HS-27A (cell line): ENCODE measurements around the gene ACVR1B.

Experiments
- DNase-seq: peaks from one replicate; pipeline ENCODE4 v3.0.0-alpha.2; 2012; ENCODE audit warnings: low read depth, missing footprints

The ACVR1B gene

GRCh38 chr12:51951199-51951842, at the start of gene ACVR1B:
Gene ACVR1B (plus strand): TSS chr12:51951699. CDS start chr12:51951744, 45 bp downstream.
- peak; percentile 56 for DNase-seq

GRCh38 chr12:51901881-51902280, 49.6 kb upstream of the ACVR1B start:
- DNase-seq, result no peak

DNA sequence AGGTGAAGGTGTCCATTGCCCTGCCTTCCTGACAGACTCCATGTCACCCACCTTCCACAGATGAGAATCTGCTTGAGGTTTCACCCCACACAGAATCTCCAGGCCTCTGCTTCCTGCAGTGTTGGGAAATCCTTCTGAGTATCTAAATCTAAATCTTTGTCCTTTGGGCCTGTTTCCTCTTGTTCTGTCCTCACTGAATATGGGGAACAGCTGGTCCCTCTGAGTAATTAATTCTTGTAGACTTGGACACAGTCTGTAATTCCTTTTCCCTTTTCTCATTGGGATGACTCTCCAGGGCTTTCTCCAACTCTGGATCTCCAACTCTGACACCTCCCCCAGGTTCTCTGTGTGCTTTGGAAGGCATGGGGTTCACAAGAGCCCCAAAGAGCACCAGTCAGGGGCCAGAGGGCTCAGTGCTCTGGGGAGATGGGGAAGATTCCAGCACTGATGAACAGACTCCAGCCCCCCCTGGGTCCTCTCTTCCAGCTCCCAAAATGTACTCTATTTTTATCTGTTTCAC, 46.5 kb upstream of the ACVR1B start:
- DNase-seq, result no peak

GRCh38 chr12:51905471-51906429, 45.7 kb upstream of the ACVR1B start:
- no peak for DNase-seq

- no peak for DNase-seq
Measured at GRCh38 chr12:51906430-51907082, 44.9 kb upstream of the ACVR1B start.

- no peak for DNase-seq
Measured at GRCh38 chr12:51907083-51907855, 44.2 kb upstream of the ACVR1B start, which contains the start of gene ACVRL1. Gene ACVRL1 (plus strand): TSS chr12:51907504. CDS start chr12:51912475, 4,971 bp downstream.

GRCh38 chr12:51907856-51908425, 43.6 kb upstream of the ACVR1B start:
- DNase-seq, result no peak

GRCh38 chr12:51908876-51909592, 42.5 kb upstream of the ACVR1B start:
- DNase-seq, result no peak

GRCh38 chr12:51910168-51910567, 41.3 kb upstream of the ACVR1B start:
- DNase-seq, result no peak

DNA sequence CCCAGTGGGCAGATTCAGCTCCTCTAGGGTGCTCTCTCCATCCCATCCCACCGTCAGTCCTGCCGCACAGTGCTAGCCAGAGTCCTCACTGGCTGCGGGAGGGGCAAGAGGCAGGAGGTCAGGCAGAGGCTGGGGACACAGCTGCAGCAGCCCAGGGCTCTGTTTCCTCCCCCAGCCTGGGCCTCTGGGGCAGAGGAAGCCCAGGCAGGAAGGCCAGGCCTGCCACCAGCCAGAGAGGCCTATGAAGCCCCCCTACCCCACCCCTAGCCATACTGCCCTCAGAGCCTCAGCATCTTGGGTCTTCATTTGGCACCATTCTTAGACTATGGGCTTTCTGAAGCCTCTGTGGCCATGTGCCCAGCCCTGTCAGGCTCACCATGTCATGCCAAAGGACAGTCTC, 40.8 kb upstream of the ACVR1B start:
- no peak for DNase-seq

DNA sequence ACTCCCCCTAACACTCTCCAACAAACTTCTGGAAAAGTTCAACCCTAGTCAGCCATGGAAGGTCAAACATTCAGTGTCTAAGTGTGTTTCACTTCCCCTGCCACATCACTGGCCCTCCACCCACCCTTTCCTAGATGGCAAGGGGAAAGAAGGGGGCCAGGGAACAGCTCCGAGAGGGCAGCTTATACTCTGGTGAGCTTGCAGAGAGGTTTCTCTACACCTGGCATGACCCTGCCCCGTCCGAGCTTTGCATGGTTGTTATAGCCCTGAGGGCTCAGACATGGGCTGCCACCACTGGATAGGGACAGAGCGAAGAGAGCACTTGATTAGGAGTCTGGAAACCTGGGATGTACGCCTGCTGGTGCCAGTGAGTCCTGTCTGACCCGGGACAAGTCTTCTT, 40.2 kb upstream of the ACVR1B start:
- no peak for DNase-seq

DNA sequence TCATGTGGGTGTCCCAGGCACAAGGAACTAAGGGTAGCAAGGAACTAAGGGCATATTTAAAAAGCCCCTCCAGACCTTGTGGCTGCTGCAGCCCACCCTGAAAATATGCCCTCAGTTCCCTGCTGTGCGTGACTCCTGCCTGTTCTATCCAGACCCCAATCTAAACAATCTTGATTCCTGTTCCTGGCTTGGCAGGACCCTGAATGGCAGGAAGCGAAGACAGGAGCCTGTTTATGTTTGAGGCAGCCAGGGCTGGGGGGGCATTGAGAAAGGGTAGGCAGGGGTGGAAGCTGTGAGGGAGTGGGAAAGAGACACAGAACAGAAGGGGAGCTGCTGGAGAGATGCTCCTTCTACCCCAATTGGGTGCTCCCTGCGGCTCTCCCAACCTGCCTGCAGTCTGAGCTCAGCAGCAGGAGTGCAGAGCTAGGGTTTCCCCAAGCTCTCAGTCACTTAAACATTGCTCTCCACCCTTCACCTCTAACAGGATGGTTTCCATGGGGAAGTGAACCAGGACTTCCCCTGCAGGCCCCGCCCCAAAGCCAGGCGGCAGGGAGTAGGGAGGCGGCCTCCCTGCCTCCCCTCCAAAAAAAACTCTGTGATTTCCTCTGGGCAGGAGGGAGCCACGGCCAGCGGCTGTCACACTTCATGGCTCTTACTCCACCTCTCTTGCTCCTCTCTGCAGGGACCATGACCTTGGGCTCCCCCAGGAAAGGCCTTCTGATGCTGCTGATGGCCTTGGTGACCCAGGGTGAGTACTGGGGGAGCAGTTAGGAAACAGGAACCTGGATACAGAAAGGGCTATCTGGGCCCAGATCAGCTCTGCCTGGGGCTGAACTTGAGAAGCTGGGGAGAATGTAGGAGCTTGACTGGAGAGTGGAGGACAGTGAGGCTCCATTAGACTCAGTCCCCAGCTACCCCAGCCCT, 39.4 kb upstream of the ACVR1B start:
- DNase-seq, result no peak

DNA sequence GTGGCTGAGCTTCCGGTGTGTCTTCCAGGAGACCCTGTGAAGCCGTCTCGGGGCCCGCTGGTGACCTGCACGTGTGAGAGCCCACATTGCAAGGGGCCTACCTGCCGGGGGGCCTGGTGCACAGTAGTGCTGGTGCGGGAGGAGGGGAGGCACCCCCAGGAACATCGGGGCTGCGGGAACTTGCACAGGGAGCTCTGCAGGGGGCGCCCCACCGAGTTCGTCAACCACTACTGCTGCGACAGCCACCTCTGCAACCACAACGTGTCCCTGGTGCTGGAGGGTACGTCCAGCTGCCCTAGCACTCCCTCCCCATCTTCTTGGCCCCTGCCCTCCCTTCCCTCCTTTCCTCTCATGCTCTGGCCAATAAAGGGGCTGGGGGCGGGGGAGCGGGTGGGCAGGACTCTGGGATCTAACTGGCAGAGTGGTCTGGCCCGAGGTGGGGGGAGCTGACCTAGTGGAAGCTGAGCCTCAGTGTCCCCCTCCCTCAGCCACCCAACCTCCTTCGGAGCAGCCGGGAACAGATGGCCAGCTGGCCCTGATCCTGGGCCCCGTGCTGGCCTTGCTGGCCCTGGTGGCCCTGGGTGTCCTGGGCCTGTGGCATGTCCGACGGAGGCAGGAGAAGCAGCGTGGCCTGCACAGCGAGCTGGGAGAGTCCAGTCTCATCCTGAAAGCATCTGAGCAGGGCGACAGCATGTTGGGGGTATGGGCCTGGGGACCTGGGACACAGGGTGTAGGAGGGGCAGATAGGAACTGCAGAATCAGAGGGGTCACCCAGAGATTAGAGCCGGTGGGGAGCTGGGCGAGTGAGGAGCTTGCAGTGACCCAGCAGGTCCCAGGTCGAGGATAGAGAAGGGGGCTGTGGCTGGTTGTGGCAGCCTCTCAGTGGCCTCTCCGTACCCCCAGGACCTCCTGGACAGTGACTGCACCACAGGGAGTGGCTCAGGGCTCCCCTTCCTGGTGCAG, 38.1 kb upstream of the ACVR1B start:
- DNase-seq, result no peak

GRCh38 chr12:51914034-51914923, 37.2 kb upstream of the ACVR1B start:
- no peak for DNase-seq

GRCh38 chr12:51915003-51915625, 36.4 kb upstream of the ACVR1B start:
- DNase-seq, result no peak

GRCh38 chr12:51915951-51916350, 35.5 kb upstream of the ACVR1B start:
- DNase-seq, result no peak
